Measurements from ENCODE around the gene BGN.

The BGN gene

DNA sequence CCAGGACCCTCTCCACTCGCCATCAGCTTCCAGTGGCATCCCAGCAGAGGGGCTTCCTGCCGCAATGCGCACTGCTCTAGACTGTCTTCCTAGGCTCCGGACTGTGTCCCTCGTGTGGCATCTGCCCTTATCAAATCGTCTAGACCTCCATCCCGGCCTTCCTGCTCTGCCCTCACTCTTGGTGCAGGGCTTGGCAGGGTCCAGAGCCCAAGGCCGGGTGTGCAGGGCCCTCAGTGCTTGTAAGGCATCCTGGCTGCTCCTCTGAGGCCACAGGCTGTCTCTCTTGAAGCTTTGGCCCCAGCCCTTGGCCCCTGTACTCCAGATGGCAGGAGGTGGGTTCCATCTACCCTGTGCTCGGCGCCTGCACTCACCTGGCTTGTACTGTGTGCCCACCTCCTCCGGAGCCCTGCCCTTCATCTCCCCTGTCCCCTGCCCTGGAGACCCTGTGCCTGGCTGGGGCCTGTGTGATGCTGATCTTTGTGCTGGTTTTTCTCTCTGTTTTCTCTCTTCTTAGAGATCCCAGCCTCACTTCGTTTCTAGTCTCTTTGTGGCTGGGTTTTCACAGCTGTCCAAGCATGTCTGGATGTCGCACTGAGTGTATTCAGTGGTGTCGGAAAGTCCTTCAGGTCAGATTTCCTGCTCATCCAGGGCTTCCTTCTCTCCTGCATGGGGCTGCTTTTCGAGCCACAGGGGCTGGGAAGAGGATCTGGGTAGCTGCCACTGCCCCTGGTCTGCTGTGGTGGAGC is 45.2 kb upstream of the BGN start:
- CTCF ChIA-PET: no interaction called here
- Histone ChIP-seq H3K9me3 (ENCODE audit: control insufficient read depth, insufficient read depth, low read depth, low read length) (no peaks in the 10 kb centered on the region), H3K27ac (ENCODE audit: extremely low read depth, low read depth, low read length) (no peak overlapping the region), H3K4me1 (ENCODE audit: control insufficient read depth, insufficient read depth, low read length) (no peaks in the 10 kb centered on the region), H3K36me3 (ENCODE audit: control insufficient read depth in 2 of 2, insufficient read depth in 1 of 2, low read length in 2 of 2) (peaks cover 0 to 17% of the 10 kb centered on the region in 2 experiments; a peak in 2 of 3 replicates), H3K4me3 (ENCODE audit: low read depth, low read length) (no peak overlapping the region)
- POLR2A ChIA-PET: no interaction called here
- TF ChIP-seq KLF9 (tag by site-specific recombination; IDR thresholded peaks at IDR 0.05; ENCODE audit: low read depth): no peak
- no peak for TF ChIP-seq ZNF146 (tag by site-specific recombination; IDR thresholded peaks at IDR 0.05)
- TF ChIP-seq ZFP41 (tag by site-specific recombination; IDR thresholded peaks at IDR 0.05; ENCODE audit: borderline replicate concordance): no peak
- TF ChIP-seq ZNF202 (tag by site-specific recombination; IDR thresholded peaks at IDR 0.05; ENCODE audit: borderline replicate concordance): no peak
- TF ChIP-seq, protein P1, sequence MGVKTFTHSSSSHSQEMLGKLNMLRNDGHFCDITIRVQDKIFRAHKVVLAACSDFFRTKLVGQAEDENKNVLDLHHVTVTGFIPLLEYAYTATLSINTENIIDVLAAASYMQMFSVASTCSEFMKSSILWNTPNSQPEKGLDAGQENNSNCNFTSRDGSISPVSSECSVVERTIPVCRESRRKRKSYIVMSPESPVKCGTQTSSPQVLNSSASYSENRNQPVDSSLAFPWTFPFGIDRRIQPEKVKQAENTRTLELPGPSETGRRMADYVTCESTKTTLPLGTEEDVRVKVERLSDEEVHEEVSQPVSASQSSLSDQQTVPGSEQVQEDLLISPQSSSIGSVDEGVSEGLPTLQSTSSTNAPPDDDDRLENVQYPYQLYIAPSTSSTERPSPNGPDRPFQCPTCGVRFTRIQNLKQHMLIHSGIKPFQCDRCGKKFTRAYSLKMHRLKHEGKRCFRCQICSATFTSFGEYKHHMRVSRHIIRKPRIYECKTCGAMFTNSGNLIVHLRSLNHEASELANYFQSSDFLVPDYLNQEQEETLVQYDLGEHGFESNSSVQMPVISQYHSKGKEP (tag by site-specific recombination; IDR thresholded peaks at IDR 0.05): no peak
- no peak for TF ChIP-seq ZNF423 (tag by site-specific recombination; IDR thresholded peaks at IDR 0.05)
- TF ChIP-seq, protein P2, sequence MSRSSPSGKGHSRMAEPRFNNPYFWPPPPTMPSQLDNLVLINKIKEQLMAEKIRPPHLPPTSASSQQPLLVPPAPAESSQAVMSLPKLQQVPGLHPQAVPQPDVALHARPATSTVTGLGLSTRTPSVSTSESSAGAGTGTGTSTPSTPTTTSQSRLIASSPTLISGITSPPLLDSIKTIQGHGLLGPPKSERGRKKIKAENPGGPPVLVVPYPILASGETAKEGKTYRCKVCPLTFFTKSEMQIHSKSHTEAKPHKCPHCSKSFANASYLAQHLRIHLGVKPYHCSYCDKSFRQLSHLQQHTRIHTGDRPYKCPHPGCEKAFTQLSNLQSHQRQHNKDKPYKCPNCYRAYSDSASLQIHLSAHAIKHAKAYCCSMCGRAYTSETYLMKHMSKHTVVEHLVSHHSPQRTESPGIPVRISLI (tag by site-specific recombination; IDR thresholded peaks at IDR 0.05): no peak
- no peak for TF ChIP-seq ZEB2 (tag by site-specific recombination; IDR thresholded peaks at IDR 0.05)
- TF ChIP-seq ZNF394 (tag by site-specific recombination; IDR thresholded peaks at IDR 0.05; ENCODE audit: borderline replicate concordance): no peak
- TF ChIP-seq ZFHX2 (tag by site-specific recombination; conservative IDR thresholded peaks at IDR 0.05): no peak

DNA sequence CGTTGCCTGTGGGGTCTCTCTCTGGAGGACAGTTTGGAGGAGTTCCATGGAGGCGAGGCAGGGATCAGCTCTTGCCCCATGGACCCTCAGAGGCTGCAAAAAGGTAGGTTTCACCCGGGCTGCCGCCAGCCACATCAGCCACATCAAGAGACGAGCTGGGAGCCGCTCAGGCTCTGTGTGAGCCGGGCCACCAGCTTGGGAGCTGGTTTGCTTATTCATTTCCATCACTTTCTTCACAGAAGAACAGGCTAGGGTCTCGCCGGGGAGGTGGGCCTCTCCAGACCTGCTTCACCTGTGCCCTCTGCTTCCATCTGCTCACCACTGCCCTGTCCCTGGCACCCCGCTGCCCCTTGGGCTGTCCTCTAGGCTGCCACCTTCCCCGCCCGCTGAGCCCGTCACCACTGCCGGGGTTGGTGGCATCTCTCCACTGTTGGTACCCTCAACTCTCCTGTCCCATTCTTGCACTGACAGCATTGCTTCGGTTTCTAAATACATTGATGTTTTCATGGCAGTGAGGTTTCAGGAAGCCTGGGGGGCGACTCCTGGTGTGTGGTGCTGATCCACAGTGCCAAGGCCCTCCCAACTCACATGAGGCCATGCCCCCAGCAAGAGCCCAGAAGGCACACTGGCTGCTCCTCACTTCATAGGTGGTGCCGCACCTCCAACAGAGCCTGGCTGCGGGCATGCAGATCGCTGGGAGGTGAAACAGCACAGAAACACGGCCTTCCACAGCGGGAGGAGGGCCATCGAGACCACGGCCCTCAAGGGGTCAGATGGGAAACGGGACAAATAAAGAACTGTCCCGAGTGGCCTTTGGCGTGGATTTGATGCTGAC is 44.4 kb upstream of the BGN start:
- TF ChIP-seq KLF1 (tag by site-specific recombination; IDR thresholded peaks at IDR 0.05) (no peak), ZNF394 (tag by site-specific recombination; IDR thresholded peaks at IDR 0.05; ENCODE audit: borderline replicate concordance) (no peak), WT1 (tag by site-specific recombination; IDR thresholded peaks at IDR 0.05) (no peak), MYNN (tag by site-specific recombination; IDR thresholded peaks at IDR 0.05; ENCODE audit: borderline replicate concordance) (no peak), ZNF843 (tag by site-specific recombination; IDR thresholded peaks at IDR 0.05) (no peak), ZNF791 (tag by site-specific recombination; IDR thresholded peaks at IDR 0.05) (no peak), ZNF266 (tag by site-specific recombination; IDR thresholded peaks at IDR 0.05; ENCODE audit: low read depth) (no peak), EGR2 (tag by site-specific recombination; IDR thresholded peaks at IDR 0.05; ENCODE audit: low read depth) (no peak), ZBTB48 (tag by site-specific recombination; IDR thresholded peaks at IDR 0.05) (no peak), ZNF302 (tag by site-specific recombination; IDR thresholded peaks at IDR 0.05; ENCODE audit: low read depth) (no peak)
- TF ChIP-seq, protein P3, sequence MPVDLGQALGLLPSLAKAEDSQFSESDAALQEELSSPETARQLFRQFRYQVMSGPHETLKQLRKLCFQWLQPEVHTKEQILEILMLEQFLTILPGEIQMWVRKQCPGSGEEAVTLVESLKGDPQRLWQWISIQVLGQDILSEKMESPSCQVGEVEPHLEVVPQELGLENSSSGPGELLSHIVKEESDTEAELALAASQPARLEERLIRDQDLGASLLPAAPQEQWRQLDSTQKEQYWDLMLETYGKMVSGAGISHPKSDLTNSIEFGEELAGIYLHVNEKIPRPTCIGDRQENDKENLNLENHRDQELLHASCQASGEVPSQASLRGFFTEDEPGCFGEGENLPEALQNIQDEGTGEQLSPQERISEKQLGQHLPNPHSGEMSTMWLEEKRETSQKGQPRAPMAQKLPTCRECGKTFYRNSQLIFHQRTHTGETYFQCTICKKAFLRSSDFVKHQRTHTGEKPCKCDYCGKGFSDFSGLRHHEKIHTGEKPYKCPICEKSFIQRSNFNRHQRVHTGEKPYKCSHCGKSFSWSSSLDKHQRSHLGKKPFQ (tag by site-specific recombination; IDR thresholded peaks at IDR 0.05): no peak
- TF ChIP-seq, protein P4, sequence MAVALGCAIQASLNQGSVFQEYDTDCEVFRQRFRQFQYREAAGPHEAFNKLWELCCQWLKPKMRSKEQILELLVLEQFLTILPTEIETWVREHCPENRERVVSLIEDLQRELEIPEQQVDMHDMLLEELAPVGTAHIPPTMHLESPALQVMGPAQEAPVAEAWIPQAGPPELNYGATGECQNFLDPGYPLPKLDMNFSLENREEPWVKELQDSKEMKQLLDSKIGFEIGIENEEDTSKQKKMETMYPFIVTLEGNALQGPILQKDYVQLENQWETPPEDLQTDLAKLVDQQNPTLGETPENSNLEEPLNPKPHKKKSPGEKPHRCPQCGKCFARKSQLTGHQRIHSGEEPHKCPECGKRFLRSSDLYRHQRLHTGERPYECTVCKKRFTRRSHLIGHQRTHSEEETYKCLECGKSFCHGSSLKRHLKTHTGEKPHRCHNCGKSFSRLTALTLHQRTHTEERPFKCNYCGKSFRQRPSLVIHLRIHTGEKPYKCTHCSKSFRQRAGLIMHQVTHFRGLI (tag by site-specific recombination; IDR thresholded peaks at IDR 0.05): no peak
- TF ChIP-seq, protein P5, sequence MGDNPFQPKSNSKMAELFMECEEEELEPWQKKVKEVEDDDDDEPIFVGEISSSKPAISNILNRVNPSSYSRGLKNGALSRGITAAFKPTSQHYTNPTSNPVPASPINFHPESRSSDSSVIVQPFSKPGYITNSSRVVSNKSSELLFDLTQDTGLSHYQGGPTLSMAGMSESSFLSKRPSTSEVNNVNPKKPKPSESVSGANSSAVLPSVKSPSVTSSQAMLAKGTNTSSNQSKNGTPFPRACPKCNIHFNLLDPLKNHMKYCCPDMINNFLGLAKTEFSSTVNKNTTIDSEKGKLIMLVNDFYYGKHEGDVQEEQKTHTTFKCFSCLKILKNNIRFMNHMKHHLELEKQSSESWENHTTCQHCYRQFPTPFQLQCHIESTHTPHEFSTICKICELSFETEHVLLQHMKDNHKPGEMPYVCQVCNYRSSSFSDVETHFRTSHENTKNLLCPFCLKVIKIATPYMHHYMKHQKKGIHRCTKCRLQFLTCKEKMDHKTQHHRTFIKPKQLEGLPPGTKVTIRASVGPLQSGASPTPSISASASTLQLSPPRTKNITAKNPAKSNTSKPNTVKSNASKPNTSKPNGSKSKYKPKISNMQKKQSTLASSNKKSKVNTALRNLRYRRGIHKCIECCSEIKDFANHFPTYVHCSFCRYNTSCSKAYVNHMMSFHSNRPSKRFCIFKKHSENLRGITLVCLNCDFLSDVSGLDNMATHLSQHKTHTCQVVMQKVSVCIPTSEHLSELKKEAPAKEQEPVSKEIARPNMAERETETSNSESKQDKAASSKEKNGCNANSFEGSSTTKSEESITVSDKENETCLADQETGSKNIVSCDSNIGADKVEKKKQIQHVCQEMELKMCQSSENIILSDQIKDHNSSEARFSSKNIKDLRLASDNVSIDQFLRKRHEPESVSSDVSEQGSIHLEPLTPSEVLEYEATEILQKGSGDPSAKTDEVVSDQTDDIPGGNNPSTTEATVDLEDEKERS (tag by site-specific recombination; IDR thresholded peaks at IDR 0.05): no peak
- POLR2A ChIA-PET: no interaction called here
- H3K36me3 ChIP-seq (ENCODE audit: control insufficient read depth in 2 of 2, insufficient read depth in 1 of 2, low read length in 2 of 2): peaks cover 0 to 24% of the 10 kb centered on the region in 2 experiments; a peak in 2 of 3 replicates
- H3K9me3 ChIP-seq (ENCODE audit: control insufficient read depth, insufficient read depth, low read depth, low read length): no peaks in the 10 kb centered on the region
- H3K27ac ChIP-seq (ENCODE audit: extremely low read depth, low read depth, low read length): no peak overlapping the region
- H3K4me3 ChIP-seq (ENCODE audit: low read depth, low read length): no peak overlapping the region
- CTCF ChIA-PET: no interaction called here
- H3K4me1 ChIP-seq (ENCODE audit: control insufficient read depth, insufficient read depth, low read length): no peaks in the 10 kb centered on the region
